HepG2 (cell line): Measurements from ENCODE around the gene GTF2E1. TPM values are rescaled to one million over a fixed set of nuclear protein-coding genes. Genes with fewer than 3 reads are reported as not detected.

Experiments used
- ATAC-seq: fragments of 200-7000 bp; cut with Tn5 transposase; 3 replicates; pipeline ENCODE4 v1.9.1; 2020; ENCODE audit warnings: mild to moderate bottlenecking, moderate library complexity
- BruUV-seq: library from RNA; stranded (reverse); fragments of 400-500 nt; replicated peaks from 2 replicates; lab custom pipeline; 2021; lab: Mats Ljungman, UMichigan
- CTCF ChIA-PET: fragments of 300-600 bp; formaldehyde crosslinking; extraction: SDS; loops from one replicate; lab custom pipeline; 2021; ENCODE audit warnings: low total read pairs, inconsistent platforms, low intra/inter-chr PET ratio; lab: Yijun Ruan, JAX
- POLR2A ChIA-PET: fragments of 350-600 bp; sonication (Branson Sonifier 250); formaldehyde crosslinking; loops from one replicate; lab custom pipeline; 2020; ENCODE audit warnings: antibody characterized with exemption, inconsistent platforms; lab: Yijun Ruan, JAX
- DNase-seq: peaks from one replicate; pipeline ENCODE4 v3.0.0-alpha.2; 2015; ENCODE audit warnings: low spot score
- FAIRE-seq: peaks from 3 replicates; lab custom pipeline; 2011; peaks lifted over from hg19 to GRCh38; lab: Jason Lieb, UNC
- H2AFZ ChIP-seq: one replicate; pipeline ENCODE4 v1.6.1; 2011; ENCODE audit warnings: low read length, inconsistent platforms
- H3K27ac ChIP-seq: fragments of 300-600 bp; 3 replicates; pipeline ENCODE4 v1.8.0; 2011; ENCODE audit warnings: mixed run types, mild to moderate bottlenecking, mixed read lengths, low read length, inconsistent platforms; ENCODE audit not compliant: insufficient read depth; ENCODE audit errors: extremely low read length
- H3K27me3 ChIP-seq, 2 experiments: fragments of 200-600 bp in 1 of 2; 2 replicates in 1 of 2; 3 replicates in 1 of 2; pipeline versions ENCODE4 v1.6.0 to v1.8.0; 2011; ENCODE audit warnings: low read length in 2 of 2, mild to moderate bottlenecking in 2 of 2, moderate library complexity in 2 of 2, inconsistent platforms in 1 of 2; ENCODE audit not compliant: insufficient read depth in 2 of 2, control insufficient read depth in 1 of 2
- H3K36me3 ChIP-seq, 2 experiments: fragments of 200-600 bp in 1 of 2; replicated peaks in 1 of 2; 2 replicates in 1 of 2; 3 replicates in 1 of 2; pipeline versions ENCODE4 v1.5.1 to v1.8.0; 2011; ENCODE audit warnings: low read length in 2 of 2, inconsistent platforms in 1 of 2; ENCODE audit not compliant: insufficient read depth in 2 of 2, control insufficient read depth in 1 of 2
- H3K4me1 ChIP-seq: 2 replicates; pipeline ENCODE4 v1.5.1; 2012; ENCODE audit warnings: low read length, inconsistent platforms; ENCODE audit not compliant: insufficient read depth
- H3K4me2 ChIP-seq: 2 replicates; pipeline ENCODE4 v1.6.0; 2011; ENCODE audit warnings: low read depth, low read length, inconsistent platforms
- H3K4me3 ChIP-seq, 3 experiments: fragments of 200-600 bp in 1 of 3; sonication (generic), shearing (Covaris generic) in 1 of 3; replicated peaks in 1 of 3; 2 replicates each; pipeline ENCODE4 v1.5.1; 2011 to 2016; ENCODE audit warnings: low read length in 3 of 3, inconsistent platforms in 2 of 3, low read depth in 2 of 3, mild to moderate bottlenecking in 2 of 3, control low read depth in 1 of 3, mixed read lengths in 1 of 3; ENCODE audit not compliant: insufficient read depth in 1 of 3
- H3K79me2 ChIP-seq: one replicate; pipeline ENCODE4 v1.6.1; 2011; ENCODE audit warnings: low read length, inconsistent platforms; ENCODE audit not compliant: insufficient read depth
- H3K9ac ChIP-seq: 2 replicates; pipeline ENCODE4 v1.6.0; 2011; ENCODE audit warnings: mild to moderate bottlenecking, low read depth, low read length, inconsistent platforms; ENCODE audit not compliant: insufficient read depth
- H3K9me3 ChIP-seq: 2 replicates; pipeline ENCODE4 v1.5.1; 2012; ENCODE audit warnings: mild to moderate bottlenecking, low read length
- H4K20me1 ChIP-seq: 2 replicates; pipeline ENCODE4 v1.6.0; 2011; ENCODE audit warnings: inconsistent platforms, mild to moderate bottlenecking, low read length, moderate library complexity; ENCODE audit not compliant: insufficient read depth
- ATF5 ChIP-seq: sonication (generic); formaldehyde crosslinking; IDR thresholded peaks from 2 replicates; pipeline ENCODE4 v1.4.0; 2020; ENCODE audit warnings: mild to moderate bottlenecking, low read depth, missing genetic modification reagents
- CEBPB ChIP-seq: IDR thresholded peaks from 2 replicates; pipeline ENCODE4 v1.6.1; 2011; ENCODE audit warnings: low read depth, low read length, improper control_type of control experiment, borderline replicate concordance
- GPN1 ChIP-seq: sonication (generic); formaldehyde crosslinking; IDR thresholded peaks from 2 replicates; pipeline ENCODE4 v1.5.1; 2020; ENCODE audit warnings: missing genetic modification reagents, borderline replicate concordance
- LCORL ChIP-seq, 2 experiments: fragments of 450-650 bp in 1 of 2; sonication (generic) in 1 of 2; formaldehyde crosslinking in 1 of 2; IDR thresholded peaks; 2 replicates each; pipeline versions ENCODE4 v1.5.0 to v1.6.1; 2017 to 2020; ENCODE audit warnings: antibody characterized with exemption in 1 of 2, missing genetic modification reagents in 1 of 2
- RFXANK ChIP-seq: IDR thresholded peaks from 2 replicates; pipeline ENCODE4 v1.6.1; 2016
- SIN3B ChIP-seq: fragments of 150-350 bp; IDR thresholded peaks from 2 replicates; pipeline ENCODE4 v1.6.1; 2014; ENCODE audit warnings: low read length
- STAT6 ChIP-seq: sonication (generic); formaldehyde crosslinking; IDR thresholded peaks from 2 replicates; pipeline ENCODE4 v1.4.0; 2020; ENCODE audit warnings: missing genetic modification reagents, mild to moderate bottlenecking, borderline replicate concordance
- XBP1 ChIP-seq: sonication (generic); formaldehyde crosslinking; IDR thresholded peaks from 2 replicates; pipeline ENCODE4 v1.5.0; 2020; ENCODE audit warnings: missing genetic modification reagents
- ZBTB44 ChIP-seq: sonication (generic); formaldehyde crosslinking; IDR thresholded peaks from 2 replicates; pipeline ENCODE4 v1.4.0; 2020; ENCODE audit warnings: missing genetic modification reagents
- ZNF350 ChIP-seq: sonication (generic); formaldehyde crosslinking; IDR thresholded peaks from 2 replicates; pipeline ENCODE4 v1.4.0; 2020; ENCODE audit warnings: mild to moderate bottlenecking, low read depth, missing genetic modification reagents, borderline replicate concordance
- WGBS: methylation state at CpG from one replicate; pipeline ENCODE4 v1.1.6; 2017; ENCODE audit warnings: low lambda C conversion rate; 5-methylcytosine and 5-hydroxymethylcytosine counted together
- in situ Hi-C: cut with HindIII; loops from 2 replicates; pipeline ENCODE4 v1.10.0; 2017; ENCODE audit warnings: low pct_unique_long_range_greater_than_20kb; ENCODE audit not compliant: extremely low pct_ligation_motif_present
- intact Hi-C: fragments of 100-400 bp; cut with micrococcal nuclease; formaldehyde crosslinking; loops from one replicate; pipeline ENCODE4 v1.10.0; 2022; ENCODE audit not compliant: unreplicated experiment
- polyA plus RNA-seq, 8 experiments: library from polyadenylated mRNA; depleted of rRNA in 3 of 8; stranded (reverse) in 7 of 8; unstranded in 1 of 8; fragments of >200 nt; fragmentation: Illumina TruSeq in 4 of 8; extraction: Trizol in 4 of 8; gene quantifications; 2 replicates each; pipeline versions ENCODE4 v1.2.1 to v1.2.3, GENCODE V29; 2011 to 2016; ENCODE audit warnings: low read depth in 4 of 8, missing spikeins in 1 of 8, mixed read lengths in 1 of 8; ENCODE audit not compliant: insufficient read depth in 1 of 8
- total RNA-seq, 5 experiments: library from RNA; depleted of rRNA; stranded (reverse); fragments of >200 nt; fragmentation: Illumina TruSeq; extraction: Trizol; gene quantifications; 2 replicates each; pipeline ENCODE4 v1.2.3, GENCODE V29; 2016; ENCODE audit warnings: low read depth in 1 of 5
- TF ChIP-seq, protein P1 (sequence below): sonication (generic); formaldehyde crosslinking; IDR thresholded peaks from 2 replicates; pipeline ENCODE4 v1.5.0; 2020; ENCODE audit warnings: mild to moderate bottlenecking, missing genetic modification reagents, borderline replicate concordance
- TF ChIP-seq, protein P2 (sequence below): sonication (generic); formaldehyde crosslinking; IDR thresholded peaks from 2 replicates; pipeline ENCODE4 v1.5.0; 2020; ENCODE audit warnings: mild to moderate bottlenecking, missing genetic modification reagents

Gene GTF2E1
- total and polyA plus RNA-seq, 2 of the 13 experiments (the other 11 are each of a cell fraction or from before 2014, with no cell fraction given) = 7.7 to 21.5 TPM

DNA sequence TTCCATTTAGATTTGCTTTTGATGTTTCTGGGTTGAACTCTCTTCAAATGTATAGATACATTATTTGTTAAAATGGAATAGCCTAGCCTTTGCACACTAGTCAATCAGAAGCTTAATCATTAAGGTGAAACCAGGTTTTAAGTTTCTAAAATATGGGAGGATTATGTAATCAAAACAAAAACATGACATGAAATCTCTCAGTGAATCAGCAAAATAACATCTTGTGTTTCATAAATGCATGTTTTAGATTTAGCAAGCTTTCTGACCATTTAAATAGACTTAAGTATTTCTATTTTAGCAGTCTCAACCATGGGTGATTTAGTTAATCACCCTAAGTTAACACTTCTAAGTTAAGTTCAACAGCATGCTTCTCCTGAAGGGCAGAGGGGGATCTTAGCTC lies 11.3 kb downstream of the GTF2E1 start (continued):
- TF ChIP-seq CEBPB (no peak), RFXANK (CRISPR knock-in tag) (no peak), ZNF350 (CRISPR knock-in tag) (no peak), STAT6 (CRISPR knock-in tag) (no peak), GPN1 (CRISPR knock-in tag) (no peak)

- ChIA-PET CTCF (no interaction called here), POLR2A (no interaction called here)
- Histone ChIP-seq H3K4me3 (no peak overlapping the region), H3K9ac (no peak overlapping the region), H3K4me1 (no peaks in the 10 kb centered on the region), H3K4me2 (no peak overlapping the region), H3K9me3 (no peaks in the 10 kb centered on the region), H3K36me3 (peaks cover 0 to 16% of the 10 kb centered on the region in 2 experiments; a peak in 2 of 5 replicates), H3K27ac (no peak overlapping the region), H3K27me3 (no peaks in the 10 kb centered on the region), H4K20me1 (no peaks in the 10 kb centered on the region), H2AFZ (no peak overlapping the region), H3K79me2 (peaks cover 5% of the 10 kb centered on the region)
- in situ Hi-C loops = no loop called here
- WGBS = 93% methylated on average over 2 of the region's 2 CpGs
- ATAC-seq (no peak), DNase-seq (no peak), FAIRE-seq (no peak)
- intact Hi-C loops = no loop called here
- no TSS peak for BruUV-seq
- TF ChIP-seq SIN3B (no peak), LCORL (IDR thresholded peaks at IDR 0.05) (no peak), LCORL (CRISPR knock-in tag; IDR thresholded peaks at IDR 0.05) (no peak), ZBTB44 (CRISPR knock-in tag) (no peak), XBP1 (no peak), ATF5 (CRISPR knock-in tag) (no peak)
- TF ChIP-seq, protein P1, sequence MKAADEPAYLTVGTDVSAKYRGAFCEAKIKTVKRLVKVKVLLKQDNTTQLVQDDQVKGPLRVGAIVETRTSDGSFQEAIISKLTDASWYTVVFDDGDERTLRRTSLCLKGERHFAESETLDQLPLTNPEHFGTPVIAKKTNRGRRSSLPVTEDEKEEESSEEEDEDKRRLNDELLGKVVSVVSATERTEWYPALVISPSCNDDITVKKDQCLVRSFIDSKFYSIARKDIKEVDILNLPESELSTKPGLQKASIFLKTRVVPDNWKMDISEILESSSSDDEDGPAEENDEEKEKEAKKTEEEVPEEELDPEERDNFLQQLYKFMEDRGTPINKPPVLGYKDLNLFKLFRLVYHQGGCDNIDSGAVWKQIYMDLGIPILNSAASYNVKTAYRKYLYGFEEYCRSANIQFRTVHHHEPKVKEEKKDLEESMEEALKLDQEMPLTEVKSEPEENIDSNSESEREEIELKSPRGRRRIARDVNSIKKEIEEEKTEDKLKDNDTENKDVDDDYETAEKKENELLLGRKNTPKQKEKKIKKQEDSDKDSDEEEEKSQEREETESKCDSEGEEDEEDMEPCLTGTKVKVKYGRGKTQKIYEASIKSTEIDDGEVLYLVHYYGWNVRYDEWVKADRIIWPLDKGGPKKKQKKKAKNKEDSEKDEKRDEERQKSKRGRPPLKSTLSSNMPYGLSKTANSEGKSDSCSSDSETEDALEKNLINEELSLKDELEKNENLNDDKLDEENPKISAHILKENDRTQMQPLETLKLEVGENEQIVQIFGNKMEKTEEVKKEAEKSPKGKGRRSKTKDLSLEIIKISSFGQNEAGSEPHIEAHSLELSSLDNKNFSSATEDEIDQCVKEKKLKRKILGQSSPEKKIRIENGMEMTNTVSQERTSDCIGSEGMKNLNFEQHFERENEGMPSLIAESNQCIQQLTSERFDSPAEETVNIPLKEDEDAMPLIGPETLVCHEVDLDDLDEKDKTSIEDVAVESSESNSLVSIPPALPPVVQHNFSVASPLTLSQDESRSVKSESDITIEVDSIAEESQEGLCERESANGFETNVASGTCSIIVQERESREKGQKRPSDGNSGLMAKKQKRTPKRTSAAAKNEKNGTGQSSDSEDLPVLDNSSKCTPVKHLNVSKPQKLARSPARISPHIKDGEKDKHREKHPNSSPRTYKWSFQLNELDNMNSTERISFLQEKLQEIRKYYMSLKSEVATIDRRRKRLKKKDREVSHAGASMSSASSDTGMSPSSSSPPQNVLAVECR (CRISPR knock-in tag) = no peak
- TF ChIP-seq, protein P2, sequence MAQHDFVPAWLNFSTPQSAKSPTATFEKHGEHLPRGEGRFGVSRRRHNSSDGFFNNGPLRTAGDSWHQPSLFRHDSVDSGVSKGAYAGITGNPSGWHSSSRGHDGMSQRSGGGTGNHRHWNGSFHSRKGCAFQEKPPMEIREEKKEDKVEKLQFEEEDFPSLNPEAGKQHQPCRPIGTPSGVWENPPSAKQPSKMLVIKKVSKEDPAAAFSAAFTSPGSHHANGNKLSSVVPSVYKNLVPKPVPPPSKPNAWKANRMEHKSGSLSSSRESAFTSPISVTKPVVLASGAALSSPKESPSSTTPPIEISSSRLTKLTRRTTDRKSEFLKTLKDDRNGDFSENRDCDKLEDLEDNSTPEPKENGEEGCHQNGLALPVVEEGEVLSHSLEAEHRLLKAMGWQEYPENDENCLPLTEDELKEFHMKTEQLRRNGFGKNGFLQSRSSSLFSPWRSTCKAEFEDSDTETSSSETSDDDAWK = no peak
Observed at GRCh38 chr3:120756061-120756460, 13.5 kb downstream of the GTF2E1 start.
